T-helper 17 cell (primary cell): Measurements from ENCODE around the gene ORAI1. TPM values are rescaled to one million over a fixed set of nuclear protein-coding genes. Genes with fewer than 3 reads are reported as not detected.
A peak's percentile ranks its signal among the peaks of the same experiment; 100 is the strongest.
"Not testable (repeated sequence)": the region's sequence is repeated elsewhere in the genome, so short reads cannot be mapped to it uniquely, and the experiment has no call there.

Experiments used
- ATAC-seq: fragments of 150-1000 bp; cut with Tn5 transposase; 2 replicates; pipeline ENCODE4 v1.10.0; 2021; ENCODE audit warnings: mild to moderate bottlenecking, moderate library complexity
- DNase-seq, 3 donors: peaks; one replicate each; pipeline versions ENCODE4 v3.0.0 to v3.0.0-alpha.2; 2020 to 2021
- H3K9me3 ChIP-seq: one replicate; pipeline ENCODE4 v1.7.0; 2013; ENCODE audit warnings: low read length, mild to moderate bottlenecking; ENCODE audit not compliant: control insufficient read depth, poor library complexity, severe bottlenecking
- H3K27ac Mint-ChIP-seq: one replicate; pipeline ENCODE4 v1.8.0; 2022; ENCODE audit warnings: mild to moderate bottlenecking, moderate library complexity, mixed read lengths
- H3K27me3 Mint-ChIP-seq: one replicate; pipeline ENCODE4 v1.8.0; 2022; ENCODE audit warnings: mixed read lengths
- H3K36me3 Mint-ChIP-seq: one replicate; pipeline ENCODE4 v1.8.0; 2022; ENCODE audit warnings: low read depth, mixed read lengths
- H3K4me1 Mint-ChIP-seq: one replicate; pipeline ENCODE4 v1.8.0; 2022; ENCODE audit warnings: mild to moderate bottlenecking, mixed read lengths
- H3K4me3 Mint-ChIP-seq: one replicate; pipeline ENCODE4 v1.8.0; 2022; ENCODE audit warnings: mild to moderate bottlenecking, moderate library complexity, mixed read lengths
- total RNA-seq, 4 donors: library from RNA in 2 of 4; stranded (reverse) in 2 of 4; gene quantifications; one replicate each; pipeline ENCODE4 v1.2.3 and lab custom pipeline; 2022 to 2026

The ORAI1 gene
- total RNA-seq, 2 donors from 2014 or later, result 51.3 to 52.0 TPM

DNA sequence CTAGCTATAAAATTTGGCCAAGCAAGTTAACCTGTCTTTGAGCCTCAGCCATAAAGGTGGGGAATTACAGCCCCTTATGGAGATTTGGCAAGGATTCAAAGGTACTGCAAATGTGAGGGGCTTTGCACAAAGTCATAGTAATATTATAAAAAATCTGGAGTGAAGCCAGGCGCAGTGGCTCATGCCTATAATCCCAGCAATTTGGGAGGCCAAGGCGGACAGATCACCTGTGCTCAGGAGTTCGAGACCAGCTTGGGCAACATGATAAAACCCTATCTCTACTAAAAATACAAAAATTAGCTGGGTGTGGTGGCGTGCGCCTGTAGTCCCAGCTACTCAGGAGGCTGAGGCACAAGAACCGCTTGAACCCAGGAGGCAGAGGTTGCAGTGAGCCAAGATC, 41.4 kb upstream of the ORAI1 start:
- H3K9me3 ChIP-seq, H3K27me3 Mint-ChIP-seq, ATAC-seq, H3K36me3 Mint-ChIP-seq, H3K4me3 Mint-ChIP-seq, DNase-seq: not testable (repeated sequence)
- H3K4me1 Mint-ChIP-seq, result peaks cover 26% of the 10 kb centered on the region
- H3K27ac Mint-ChIP-seq, result peak overlapping the region; percentile 8

DNA sequence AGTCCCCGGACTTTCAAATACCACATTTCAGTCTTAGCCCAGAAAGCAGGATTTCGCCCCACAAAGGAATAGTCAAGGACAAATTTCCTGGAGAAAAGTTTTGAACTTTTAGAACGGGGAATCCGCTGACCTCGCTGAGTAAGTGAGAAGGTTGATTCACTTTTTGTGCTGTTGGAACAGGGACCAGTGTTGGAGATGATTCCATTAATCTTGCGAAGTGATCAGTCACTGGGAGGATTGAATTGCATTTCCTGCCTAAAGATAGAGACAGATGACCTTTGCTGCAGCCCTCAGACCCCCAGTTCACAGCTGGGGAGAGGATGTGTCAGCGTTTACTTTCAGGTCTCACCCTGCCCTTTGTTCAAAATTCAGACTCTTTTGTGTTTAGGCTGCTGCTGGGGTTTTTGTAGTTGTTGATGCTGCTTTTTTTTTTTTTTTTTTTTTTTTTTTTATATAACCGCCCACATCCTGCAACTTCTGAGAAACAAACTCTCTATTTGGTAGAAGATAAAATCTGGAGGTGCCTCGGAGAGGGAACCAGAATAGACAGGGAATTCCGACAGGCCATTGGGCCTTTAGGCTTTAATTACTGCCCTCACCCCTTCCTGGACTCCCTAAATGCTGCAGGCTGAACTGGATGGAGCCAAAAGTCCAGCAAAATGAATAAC, 35.7 kb upstream of the ORAI1 start:
- Mint-ChIP-seq H3K4me3 (peak overlapping the region; percentile 88), H3K27me3 (no peaks in the 10 kb centered on the region), H3K27ac (peak overlapping the region; percentile 96), H3K36me3 (no peaks in the 10 kb centered on the region), H3K4me1 (peaks cover 21% of the 10 kb centered on the region)
- DNase-seq (peak; percentile 21 to 52 (median 49)), ATAC-seq (peak; percentile 75)
- no peaks in the 10 kb centered on the region for H3K9me3 ChIP-seq

DNA sequence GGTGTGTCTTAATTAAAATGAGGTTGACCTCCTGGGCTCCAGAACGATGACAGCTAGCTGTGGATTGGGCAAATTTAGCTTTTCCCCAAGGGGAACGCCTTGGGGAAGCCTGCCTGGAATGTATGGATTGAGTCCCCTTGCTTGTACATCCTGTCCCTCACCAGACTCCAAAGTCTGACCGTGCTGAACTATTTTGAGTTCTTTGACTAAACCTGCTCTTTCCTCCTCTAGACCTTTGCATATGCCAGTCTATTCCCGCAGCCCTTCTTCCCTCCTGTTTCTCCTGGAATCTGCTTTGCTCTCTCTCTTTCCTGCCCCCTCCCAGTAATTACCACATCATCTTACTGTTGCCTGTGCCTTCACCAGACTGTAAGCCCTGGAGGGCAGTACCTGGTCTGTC, 34.0 kb upstream of the ORAI1 start:
- Mint-ChIP-seq H3K36me3 (no peaks in the 10 kb centered on the region), H3K27me3 (no peaks in the 10 kb centered on the region), H3K4me1 (peaks cover 23% of the 10 kb centered on the region), H3K4me3 (no peak overlapping the region), H3K27ac (peak overlapping the region; percentile 96)
- no peak for DNase-seq
- no peak for ATAC-seq
- H3K9me3 ChIP-seq, result no peaks in the 10 kb centered on the region

DNA sequence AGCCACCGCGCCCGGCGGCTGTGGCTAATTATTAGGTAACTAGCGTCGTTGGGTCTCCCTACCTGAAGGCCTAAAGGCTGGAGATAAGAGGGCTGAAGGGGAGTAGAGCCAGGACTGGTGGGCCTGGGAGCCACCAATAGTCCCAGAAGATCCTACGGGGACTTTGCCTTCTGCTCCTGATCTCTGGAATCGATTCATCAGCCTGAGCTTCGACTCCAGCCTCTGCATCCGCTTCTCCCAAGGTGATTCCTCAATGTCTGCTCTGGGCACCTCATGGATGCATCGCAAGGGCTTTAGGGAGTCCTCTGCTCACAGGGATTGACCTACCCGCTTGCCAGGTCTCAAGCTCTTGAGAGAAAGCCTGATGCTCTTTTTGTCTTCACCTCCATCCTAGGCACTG, 30.8 kb upstream of the ORAI1 start:
- no peaks in the 10 kb centered on the region for H3K9me3 ChIP-seq
- no peak overlapping the region for H3K4me3 Mint-ChIP-seq
- peak overlapping the region; percentile 39 for H3K27ac Mint-ChIP-seq
- ATAC-seq, result no peak
- no peaks in the 10 kb centered on the region for H3K27me3 Mint-ChIP-seq
- no peaks in the 10 kb centered on the region for H3K36me3 Mint-ChIP-seq
- DNase-seq, result no peak
- H3K4me1 Mint-ChIP-seq, result peaks cover 22% of the 10 kb centered on the region

DNA sequence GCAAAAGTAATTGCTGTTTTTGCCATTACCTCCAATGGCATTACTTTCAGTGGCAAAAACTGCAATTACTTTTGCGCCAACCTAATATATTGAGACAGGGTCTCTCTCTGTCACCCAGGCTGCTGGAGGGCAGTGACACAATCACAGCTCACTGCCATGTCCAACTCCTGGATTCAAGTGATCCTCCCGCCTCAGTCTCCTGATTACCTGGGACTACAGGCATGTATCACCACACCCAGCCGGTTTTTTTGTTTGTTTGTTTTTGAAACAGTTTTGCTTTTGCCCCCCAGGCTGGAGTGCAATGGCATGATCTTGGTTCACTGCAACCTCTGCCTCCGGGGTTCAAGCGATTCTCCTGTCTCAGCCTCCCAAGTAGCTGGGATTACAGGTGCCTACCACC, 29.8 kb upstream of the ORAI1 start:
- H3K4me3 Mint-ChIP-seq, result no peak overlapping the region
- H3K36me3 Mint-ChIP-seq, result no peaks in the 10 kb centered on the region
- no peak for DNase-seq
- H3K27ac Mint-ChIP-seq, result no peak overlapping the region
- no peaks in the 10 kb centered on the region for H3K9me3 ChIP-seq
- H3K27me3 Mint-ChIP-seq, result no peaks in the 10 kb centered on the region
- peaks cover 14% of the 10 kb centered on the region for H3K4me1 Mint-ChIP-seq
- no peak for ATAC-seq

DNA sequence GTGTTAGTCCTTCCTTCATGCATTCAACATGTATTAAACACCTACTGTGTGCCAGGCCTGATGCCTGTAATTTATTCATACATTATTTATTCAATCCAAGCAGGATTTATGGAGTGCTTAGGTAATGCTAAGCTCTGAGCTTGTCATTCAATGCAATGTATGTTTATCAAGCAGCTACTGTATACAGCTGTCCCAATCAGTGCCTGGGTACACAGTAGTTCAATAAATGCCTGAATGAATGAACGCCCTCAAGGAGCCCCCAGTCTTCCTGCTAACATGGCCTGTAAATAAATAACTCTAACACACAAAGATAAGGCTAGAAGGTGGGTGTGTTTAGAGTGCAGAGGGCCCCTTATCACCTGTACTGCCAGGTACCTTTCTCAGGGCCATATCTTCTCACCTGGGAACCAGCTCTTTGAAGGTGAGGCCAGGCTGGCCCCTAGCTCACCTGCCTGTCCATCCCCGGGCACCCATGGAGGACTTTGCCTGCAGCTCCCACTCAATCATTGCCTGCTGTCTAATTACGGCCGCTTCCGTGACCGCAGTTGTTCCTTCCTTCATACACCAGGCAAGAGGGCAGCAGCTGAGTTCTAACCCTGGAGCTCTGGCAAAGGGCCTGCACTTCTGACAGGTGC, 25.5 kb upstream of the ORAI1 start:
- no peak overlapping the region for H3K4me3 Mint-ChIP-seq
- no peak for ATAC-seq
- peaks cover 11% of the 10 kb centered on the region for H3K4me1 Mint-ChIP-seq
- H3K9me3 ChIP-seq, result no peaks in the 10 kb centered on the region
- DNase-seq, result no peak
- H3K36me3 Mint-ChIP-seq, result no peaks in the 10 kb centered on the region
- no peaks in the 10 kb centered on the region for H3K27me3 Mint-ChIP-seq
- peak overlapping the region; percentile 56 for H3K27ac Mint-ChIP-seq

DNA sequence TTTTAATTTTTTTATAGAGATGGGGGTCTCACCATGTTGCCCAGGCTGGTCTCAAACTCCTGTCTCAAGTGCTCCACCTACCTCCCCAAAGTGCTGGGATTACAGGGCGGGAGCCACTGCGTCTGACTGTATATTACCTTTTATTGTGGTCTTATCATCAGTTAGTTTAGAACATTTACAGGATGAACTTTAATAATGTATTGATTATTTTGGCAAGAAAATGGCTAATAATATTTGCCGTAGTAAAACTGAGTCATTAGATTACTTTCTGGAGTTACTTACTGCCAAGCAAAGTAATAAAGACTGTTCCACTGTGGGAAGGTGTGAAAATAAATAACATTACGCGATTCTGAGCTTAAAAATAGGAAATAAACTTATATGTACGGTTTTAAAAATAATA, 23.6 kb upstream of the ORAI1 start:
- H3K4me3 Mint-ChIP-seq, result no peak overlapping the region
- no peak overlapping the region for H3K27ac Mint-ChIP-seq
- no peak for DNase-seq
- H3K9me3 ChIP-seq, result no peaks in the 10 kb centered on the region
- no peaks in the 10 kb centered on the region for H3K36me3 Mint-ChIP-seq
- no peak for ATAC-seq
- H3K4me1 Mint-ChIP-seq, result peaks cover 10% of the 10 kb centered on the region
- no peaks in the 10 kb centered on the region for H3K27me3 Mint-ChIP-seq

DNA sequence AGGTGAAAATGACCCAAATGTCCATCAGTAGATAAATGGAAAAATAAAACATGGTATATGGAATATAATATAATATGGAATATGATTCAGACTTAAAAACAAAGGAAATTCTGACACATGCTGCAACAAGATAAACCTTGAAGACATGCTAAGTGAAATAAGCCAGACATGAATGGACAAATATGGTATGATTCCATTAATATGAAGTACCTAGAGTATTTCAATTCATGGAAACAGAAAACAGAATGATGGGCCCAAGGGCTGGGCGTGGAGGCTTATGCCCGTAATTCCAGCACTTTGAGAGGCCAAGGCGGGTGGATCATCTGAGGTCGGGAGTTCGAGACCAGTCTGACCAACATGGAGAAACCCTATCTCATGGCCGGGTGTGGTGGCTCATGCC, 22.7 kb upstream of the ORAI1 start:
- Mint-ChIP-seq H3K4me1 (peaks cover 12% of the 10 kb centered on the region), H3K27ac (no peak overlapping the region), H3K36me3 (peaks cover 1% of the 10 kb centered on the region), H3K27me3 (no peaks in the 10 kb centered on the region), H3K4me3 (no peak overlapping the region)
- DNase-seq (no peak), ATAC-seq (no peak)
- H3K9me3 ChIP-seq, result no peaks in the 10 kb centered on the region

DNA sequence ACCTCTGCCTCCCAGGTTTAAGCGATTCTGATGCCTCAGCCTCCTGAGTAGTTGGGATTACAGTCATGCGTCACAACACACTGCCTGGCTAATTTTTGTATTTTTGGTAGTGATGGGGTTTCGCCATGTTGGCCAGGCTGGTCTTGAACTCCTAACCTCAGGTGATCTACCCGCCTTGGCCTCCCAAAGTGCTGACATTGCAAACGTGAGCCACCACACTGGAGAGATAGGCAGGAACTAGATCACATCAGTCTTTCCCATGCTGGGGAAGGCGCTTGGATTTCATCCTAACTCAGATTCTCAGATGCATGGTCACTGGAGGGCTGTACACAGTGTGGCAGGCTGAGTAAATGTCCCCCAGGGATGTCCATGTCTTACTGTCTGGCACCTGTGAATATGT, 18.0 kb upstream of the ORAI1 start:
- peaks cover 2% of the 10 kb centered on the region for H3K36me3 Mint-ChIP-seq
- no peaks in the 10 kb centered on the region for H3K27me3 Mint-ChIP-seq
- H3K4me3 Mint-ChIP-seq, result no peak overlapping the region
- H3K9me3 ChIP-seq, result no peaks in the 10 kb centered on the region
- ATAC-seq, result no peak
- H3K4me1 Mint-ChIP-seq, result peaks cover 11% of the 10 kb centered on the region
- no peak for DNase-seq
- H3K27ac Mint-ChIP-seq, result peak overlapping the region; percentile 47

DNA sequence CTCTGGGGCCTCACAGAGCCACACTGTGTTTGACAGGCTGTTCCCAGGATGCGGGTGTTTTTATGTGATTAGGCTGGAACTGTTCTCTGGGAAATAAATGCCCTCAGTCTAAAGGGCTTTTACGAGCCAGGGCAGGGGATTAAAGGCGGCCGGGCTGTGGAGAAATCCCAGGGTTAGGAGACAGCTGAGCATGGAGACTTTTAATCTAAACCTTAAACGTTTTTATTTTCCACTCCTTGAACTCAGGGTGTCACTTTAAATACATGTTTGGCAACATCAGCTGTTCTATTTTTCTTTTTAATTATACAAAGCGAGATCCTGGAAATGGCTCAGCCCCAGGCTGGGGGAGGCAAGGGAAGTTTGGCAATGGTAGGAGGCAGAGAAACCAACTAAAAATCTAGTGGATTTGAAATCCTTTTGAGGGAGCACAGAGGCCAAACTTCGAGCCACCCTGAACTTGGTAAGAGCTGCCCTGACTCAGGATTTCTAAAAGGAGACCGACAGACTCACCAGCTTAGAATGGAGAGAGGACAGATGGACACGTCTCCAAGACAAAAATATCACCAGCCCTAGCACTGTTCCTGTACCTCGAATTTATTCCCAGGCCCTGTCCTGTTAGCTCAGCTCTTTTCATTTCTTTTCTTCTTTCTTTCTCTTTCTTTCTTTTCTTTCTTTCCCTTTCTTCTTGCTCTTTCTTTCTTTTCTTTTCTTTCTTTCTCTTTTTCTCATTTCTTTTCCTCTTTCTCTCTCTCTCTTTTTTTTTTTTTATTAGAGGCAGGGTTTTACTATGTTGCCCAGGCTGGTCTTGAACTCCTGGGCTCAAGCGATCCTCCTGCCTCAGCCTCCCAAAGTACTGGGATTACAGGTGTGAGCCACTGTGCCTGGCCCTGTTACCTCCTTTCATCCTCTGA, 15.8 kb upstream of the ORAI1 start:
- Mint-ChIP-seq H3K36me3 (peaks cover 2% of the 10 kb centered on the region), H3K27ac (no peak overlapping the region), H3K27me3 (no peaks in the 10 kb centered on the region), H3K4me1 (peaks cover 16% of the 10 kb centered on the region), H3K4me3 (no peak overlapping the region)
- H3K9me3 ChIP-seq, result no peaks in the 10 kb centered on the region
- no peak for ATAC-seq
- no peak for DNase-seq

DNA sequence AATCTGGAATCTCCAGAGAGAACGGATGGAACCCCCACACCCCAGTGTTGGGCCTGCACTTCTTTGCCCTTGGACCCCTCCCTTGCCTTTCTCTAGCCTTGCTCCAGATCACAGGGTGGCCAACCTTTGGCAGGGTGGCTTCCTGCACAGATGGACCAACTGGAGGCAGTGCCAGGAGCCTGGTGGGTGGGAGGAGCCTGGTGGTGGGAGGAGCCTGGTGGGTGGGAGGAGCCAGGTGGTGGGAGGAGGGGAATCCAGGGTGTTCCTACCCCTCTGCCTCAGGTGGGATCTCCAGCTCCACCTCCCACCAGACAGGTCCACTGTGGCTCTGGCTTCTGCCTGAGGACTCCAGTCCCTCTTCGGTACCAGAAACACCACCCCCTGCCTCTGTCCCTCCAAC, 15.0 kb upstream of the ORAI1 start:
- Mint-ChIP-seq H3K4me3 (no peak overlapping the region), H3K27me3 (no peaks in the 10 kb centered on the region), H3K4me1 (peaks cover 18% of the 10 kb centered on the region), H3K36me3 (peaks cover 2% of the 10 kb centered on the region), H3K27ac (peak overlapping the region; percentile 21)
- DNase-seq (no peak), ATAC-seq (peak; percentile 54)
- no peaks in the 10 kb centered on the region for H3K9me3 ChIP-seq

DNA sequence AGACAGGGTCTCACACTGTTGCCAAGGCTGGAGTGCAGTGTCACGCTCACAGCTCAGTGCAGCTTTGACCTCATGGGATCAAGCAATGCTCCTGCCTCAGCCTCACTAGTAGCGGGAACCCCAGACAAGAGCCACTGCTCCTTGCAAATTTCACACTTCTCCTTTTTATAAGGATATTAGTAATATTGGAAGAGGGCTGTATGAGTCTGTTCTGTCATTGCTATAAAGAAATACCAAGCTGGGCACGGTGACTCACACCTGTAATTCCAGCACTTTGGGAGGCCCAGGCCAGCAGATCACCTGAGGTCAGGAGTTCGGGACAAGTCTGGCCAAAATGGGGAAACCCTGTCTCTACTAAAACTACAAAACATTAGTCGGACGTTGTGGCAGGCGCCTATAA, 12.9 kb upstream of the ORAI1 start:
- Mint-ChIP-seq H3K27me3 (no peaks in the 10 kb centered on the region), H3K27ac (peak overlapping the region; percentile 73), H3K4me1 (peaks cover 18% of the 10 kb centered on the region), H3K36me3 (peaks cover 2% of the 10 kb centered on the region), H3K4me3 (no peak overlapping the region)
- DNase-seq, result no peak
- H3K9me3 ChIP-seq, result no peaks in the 10 kb centered on the region
- ATAC-seq, result no peak

DNA sequence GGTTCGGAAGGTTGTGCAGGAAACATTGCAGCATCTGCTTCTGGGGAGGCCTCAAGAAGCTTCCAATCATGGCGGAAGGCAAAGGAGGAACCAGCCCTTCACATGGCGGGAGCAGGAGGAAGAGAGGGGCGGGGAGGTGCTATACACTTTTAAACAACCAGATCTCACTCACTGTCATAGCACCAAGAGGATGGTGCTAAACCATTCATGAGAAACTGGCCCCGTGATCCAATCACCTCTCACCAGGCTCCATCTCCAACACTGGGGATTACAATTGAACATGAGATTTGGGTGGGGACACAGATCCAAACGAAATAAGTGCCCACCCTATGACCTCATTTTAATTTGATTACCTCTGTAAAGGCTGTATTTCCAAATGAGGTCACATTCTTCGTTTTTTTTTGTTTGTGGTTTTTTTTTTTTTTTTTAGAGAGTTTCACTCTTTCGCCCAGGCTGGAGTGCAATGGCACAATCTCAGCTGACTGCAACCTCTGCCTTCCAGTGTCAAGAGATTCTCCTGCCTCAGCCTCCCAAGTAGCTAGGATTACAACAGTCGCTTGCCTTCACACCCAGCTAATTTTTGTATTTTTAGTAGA, 11.4 kb upstream of the ORAI1 start:
- no peaks in the 10 kb centered on the region for H3K9me3 ChIP-seq
- DNase-seq, result no peak
- peak; percentile 70 for ATAC-seq
- Mint-ChIP-seq H3K27ac (peak overlapping the region; percentile 75), H3K4me1 (peaks cover 17% of the 10 kb centered on the region), H3K27me3 (no peaks in the 10 kb centered on the region), H3K4me3 (peak overlapping the region; percentile 25), H3K36me3 (no peaks in the 10 kb centered on the region)
